A673 (cell line): ENCODE measurements around the gene PCDHGA2.
"Not testable (repeated sequence)": the region's sequence is repeated elsewhere in the genome, so short reads cannot be mapped to it uniquely, and the experiment has no call there.

Experiments
- EZH2 ChIP-seq: fragments of 200-600 bp; sonication (generic); IDR thresholded peaks from 2 replicates; pipeline ENCODE4 v1.6.1; 2017; ENCODE audit warnings: borderline replicate concordance, low read depth, mild to moderate bottlenecking, mixed read lengths, antibody characterized with exemption, low read length; ENCODE audit not compliant: poor library complexity, severe bottlenecking
- TF ChIP-seq, protein P1 (sequence below): fragments of 300-800, 200-600 bp; sonication (generic); conservative IDR thresholded peaks from 2 replicates; pipeline ENCODE4 v1.5.1; 2017; ENCODE audit warnings: low read depth, mild to moderate bottlenecking, antibody characterized with exemption, low read length, moderate library complexity, mixed read lengths

GRCh38 chr5:141332571-141332970 lies 6.0 kb upstream of the PCDHGA2 start:
- TF ChIP-seq, protein P1, sequence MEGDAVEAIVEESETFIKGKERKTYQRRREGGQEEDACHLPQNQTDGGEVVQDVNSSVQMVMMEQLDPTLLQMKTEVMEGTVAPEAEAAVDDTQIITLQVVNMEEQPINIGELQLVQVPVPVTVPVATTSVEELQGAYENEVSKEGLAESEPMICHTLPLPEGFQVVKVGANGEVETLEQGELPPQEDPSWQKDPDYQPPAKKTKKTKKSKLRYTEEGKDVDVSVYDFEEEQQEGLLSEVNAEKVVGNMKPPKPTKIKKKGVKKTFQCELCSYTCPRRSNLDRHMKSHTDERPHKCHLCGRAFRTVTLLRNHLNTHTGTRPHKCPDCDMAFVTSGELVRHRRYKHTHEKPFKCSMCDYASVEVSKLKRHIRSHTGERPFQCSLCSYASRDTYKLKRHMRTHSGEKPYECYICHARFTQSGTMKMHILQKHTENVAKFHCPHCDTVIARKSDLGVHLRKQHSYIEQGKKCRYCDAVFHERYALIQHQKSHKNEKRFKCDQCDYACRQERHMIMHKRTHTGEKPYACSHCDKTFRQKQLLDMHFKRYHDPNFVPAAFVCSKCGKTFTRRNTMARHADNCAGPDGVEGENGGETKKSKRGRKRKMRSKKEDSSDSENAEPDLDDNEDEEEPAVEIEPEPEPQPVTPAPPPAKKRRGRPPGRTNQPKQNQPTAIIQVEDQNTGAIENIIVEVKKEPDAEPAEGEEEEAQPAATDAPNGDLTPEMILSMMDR = not testable (repeated sequence)
- not testable (repeated sequence) for TF ChIP-seq EZH2
